K562 (cell line): Measurements from ENCODE around the gene HSP90AA1. TPM values are rescaled to one million over a fixed set of nuclear protein-coding genes. Genes with fewer than 3 reads are reported as not detected.

ENCODE experiments used
- HSF4 ChIP-seq: fragments of 250-450 bp; sonication (Bioruptor Pico); IDR thresholded peaks from 2 replicates; pipeline ENCODE4 v2.1.2; 2022; ENCODE audit warnings: mild to moderate bottlenecking, moderate library complexity, borderline replicate concordance
- NFIX ChIP-seq: fragments of 250-450 bp; sonication (Bioruptor Pico); IDR thresholded peaks from 2 replicates; pipeline ENCODE4 v1.4.0; 2020; ENCODE audit warnings: low read depth, mild to moderate bottlenecking, moderate library complexity
- polyA plus RNA-seq, 8 experiments: library from polyadenylated mRNA; depleted of rRNA in 4 of 8; stranded (reverse) in 5 of 8; unstranded in 3 of 8; fragments of >200 nt; fragmentation: Nextera tagmentation in 2 of 8; fragmentation: Illumina TruSeq in 1 of 8; extraction: Ambion mirVana in 2 of 8; extraction: Trizol in 1 of 8; gene quantifications; 2 replicates each; pipeline versions ENCODE4 v1.2.1 to v1.2.3, GENCODE V29; 2011 to 2014; ENCODE audit warnings: inconsistent platforms in 1 of 8, missing spikeins in 1 of 8
- total RNA-seq, 7 experiments: library from RNA; depleted of rRNA in 6 of 7; stranded (reverse); fragments of >200 nt in 6 of 7; fragmentation: Illumina TruSeq in 2 of 7; extraction: Trizol in 2 of 7; gene quantifications; 2 replicates each; pipeline versions ENCODE4 v1.2.1 to v1.2.3, GENCODE V29; 2011 to 2021; ENCODE audit warnings: low replicate concordance in 1 of 7
- TF ChIP-seq, protein P1 (sequence below): fragments of 450-650 bp; IDR thresholded peaks from 2 replicates; pipeline ENCODE4 v1.6.1; 2016; ENCODE audit warnings: mild to moderate bottlenecking, moderate library complexity

The HSP90AA1 gene
- total and polyA plus RNA-seq, 9 of the 15 experiments (the other 6 are each of a cell fraction or from before 2014, with no cell fraction given) = 377 to 1,731 (median 879) TPM

DNA sequence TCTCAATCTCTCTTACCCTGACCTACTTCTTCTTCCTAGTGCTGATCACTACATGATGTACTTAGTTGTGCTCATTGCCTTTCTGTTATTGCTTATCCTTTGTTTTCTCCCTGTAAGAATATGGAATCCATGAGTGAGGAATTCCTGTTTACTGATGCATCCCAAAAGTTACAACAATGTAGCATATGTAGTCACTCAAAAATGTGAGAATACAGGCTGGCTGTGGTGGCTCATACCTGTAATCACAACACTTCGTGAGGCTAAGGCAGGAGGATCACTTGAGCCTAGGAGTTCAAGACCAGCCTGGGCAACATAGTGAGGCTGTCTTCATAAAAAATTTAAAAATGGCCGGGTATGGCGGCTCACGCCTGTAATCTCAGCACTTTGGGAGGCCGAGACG, 44.9 kb upstream of the HSP90AA1 start (continued):
- TF ChIP-seq, protein P1, sequence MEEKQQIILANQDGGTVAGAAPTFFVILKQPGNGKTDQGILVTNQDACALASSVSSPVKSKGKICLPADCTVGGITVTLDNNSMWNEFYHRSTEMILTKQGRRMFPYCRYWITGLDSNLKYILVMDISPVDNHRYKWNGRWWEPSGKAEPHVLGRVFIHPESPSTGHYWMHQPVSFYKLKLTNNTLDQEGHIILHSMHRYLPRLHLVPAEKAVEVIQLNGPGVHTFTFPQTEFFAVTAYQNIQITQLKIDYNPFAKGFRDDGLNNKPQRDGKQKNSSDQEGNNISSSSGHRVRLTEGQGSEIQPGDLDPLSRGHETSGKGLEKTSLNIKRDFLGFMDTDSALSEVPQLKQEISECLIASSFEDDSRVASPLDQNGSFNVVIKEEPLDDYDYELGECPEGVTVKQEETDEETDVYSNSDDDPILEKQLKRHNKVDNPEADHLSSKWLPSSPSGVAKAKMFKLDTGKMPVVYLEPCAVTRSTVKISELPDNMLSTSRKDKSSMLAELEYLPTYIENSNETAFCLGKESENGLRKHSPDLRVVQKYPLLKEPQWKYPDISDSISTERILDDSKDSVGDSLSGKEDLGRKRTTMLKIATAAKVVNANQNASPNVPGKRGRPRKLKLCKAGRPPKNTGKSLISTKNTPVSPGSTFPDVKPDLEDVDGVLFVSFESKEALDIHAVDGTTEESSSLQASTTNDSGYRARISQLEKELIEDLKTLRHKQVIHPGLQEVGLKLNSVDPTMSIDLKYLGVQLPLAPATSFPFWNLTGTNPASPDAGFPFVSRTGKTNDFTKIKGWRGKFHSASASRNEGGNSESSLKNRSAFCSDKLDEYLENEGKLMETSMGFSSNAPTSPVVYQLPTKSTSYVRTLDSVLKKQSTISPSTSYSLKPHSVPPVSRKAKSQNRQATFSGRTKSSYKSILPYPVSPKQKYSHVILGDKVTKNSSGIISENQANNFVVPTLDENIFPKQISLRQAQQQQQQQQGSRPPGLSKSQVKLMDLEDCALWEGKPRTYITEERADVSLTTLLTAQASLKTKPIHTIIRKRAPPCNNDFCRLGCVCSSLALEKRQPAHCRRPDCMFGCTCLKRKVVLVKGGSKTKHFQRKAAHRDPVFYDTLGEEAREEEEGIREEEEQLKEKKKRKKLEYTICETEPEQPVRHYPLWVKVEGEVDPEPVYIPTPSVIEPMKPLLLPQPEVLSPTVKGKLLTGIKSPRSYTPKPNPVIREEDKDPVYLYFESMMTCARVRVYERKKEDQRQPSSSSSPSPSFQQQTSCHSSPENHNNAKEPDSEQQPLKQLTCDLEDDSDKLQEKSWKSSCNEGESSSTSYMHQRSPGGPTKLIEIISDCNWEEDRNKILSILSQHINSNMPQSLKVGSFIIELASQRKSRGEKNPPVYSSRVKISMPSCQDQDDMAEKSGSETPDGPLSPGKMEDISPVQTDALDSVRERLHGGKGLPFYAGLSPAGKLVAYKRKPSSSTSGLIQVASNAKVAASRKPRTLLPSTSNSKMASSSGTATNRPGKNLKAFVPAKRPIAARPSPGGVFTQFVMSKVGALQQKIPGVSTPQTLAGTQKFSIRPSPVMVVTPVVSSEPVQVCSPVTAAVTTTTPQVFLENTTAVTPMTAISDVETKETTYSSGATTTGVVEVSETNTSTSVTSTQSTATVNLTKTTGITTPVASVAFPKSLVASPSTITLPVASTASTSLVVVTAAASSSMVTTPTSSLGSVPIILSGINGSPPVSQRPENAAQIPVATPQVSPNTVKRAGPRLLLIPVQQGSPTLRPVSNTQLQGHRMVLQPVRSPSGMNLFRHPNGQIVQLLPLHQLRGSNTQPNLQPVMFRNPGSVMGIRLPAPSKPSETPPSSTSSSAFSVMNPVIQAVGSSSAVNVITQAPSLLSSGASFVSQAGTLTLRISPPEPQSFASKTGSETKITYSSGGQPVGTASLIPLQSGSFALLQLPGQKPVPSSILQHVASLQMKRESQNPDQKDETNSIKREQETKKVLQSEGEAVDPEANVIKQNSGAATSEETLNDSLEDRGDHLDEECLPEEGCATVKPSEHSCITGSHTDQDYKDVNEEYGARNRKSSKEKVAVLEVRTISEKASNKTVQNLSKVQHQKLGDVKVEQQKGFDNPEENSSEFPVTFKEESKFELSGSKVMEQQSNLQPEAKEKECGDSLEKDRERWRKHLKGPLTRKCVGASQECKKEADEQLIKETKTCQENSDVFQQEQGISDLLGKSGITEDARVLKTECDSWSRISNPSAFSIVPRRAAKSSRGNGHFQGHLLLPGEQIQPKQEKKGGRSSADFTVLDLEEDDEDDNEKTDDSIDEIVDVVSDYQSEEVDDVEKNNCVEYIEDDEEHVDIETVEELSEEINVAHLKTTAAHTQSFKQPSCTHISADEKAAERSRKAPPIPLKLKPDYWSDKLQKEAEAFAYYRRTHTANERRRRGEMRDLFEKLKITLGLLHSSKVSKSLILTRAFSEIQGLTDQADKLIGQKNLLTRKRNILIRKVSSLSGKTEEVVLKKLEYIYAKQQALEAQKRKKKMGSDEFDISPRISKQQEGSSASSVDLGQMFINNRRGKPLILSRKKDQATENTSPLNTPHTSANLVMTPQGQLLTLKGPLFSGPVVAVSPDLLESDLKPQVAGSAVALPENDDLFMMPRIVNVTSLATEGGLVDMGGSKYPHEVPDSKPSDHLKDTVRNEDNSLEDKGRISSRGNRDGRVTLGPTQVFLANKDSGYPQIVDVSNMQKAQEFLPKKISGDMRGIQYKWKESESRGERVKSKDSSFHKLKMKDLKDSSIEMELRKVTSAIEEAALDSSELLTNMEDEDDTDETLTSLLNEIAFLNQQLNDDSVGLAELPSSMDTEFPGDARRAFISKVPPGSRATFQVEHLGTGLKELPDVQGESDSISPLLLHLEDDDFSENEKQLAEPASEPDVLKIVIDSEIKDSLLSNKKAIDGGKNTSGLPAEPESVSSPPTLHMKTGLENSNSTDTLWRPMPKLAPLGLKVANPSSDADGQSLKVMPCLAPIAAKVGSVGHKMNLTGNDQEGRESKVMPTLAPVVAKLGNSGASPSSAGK = no peak
- TF ChIP-seq NFIX (CRISPR knock-in tag) = no peak
- no peak for TF ChIP-seq HSF4 (CRISPR knock-in tag)
